NCI-H2029 treated with DMSO at 0.1 percent for 48 hours (cell line): ENCODE measurements around the gene RBFOX2.
"Not testable (repeated sequence)": the region's sequence is repeated elsewhere in the genome, so short reads cannot be mapped to it uniquely, and the experiment has no call there.

Experiments used
- DNase-seq: peaks from one replicate; lab custom pipeline; 2025; lab: John Stamatoyannopoulos, UW

Gene RBFOX2

GRCh38 chr22:36028646-36029405 lies at the start of gene RBFOX2:
Gene RBFOX2 (minus strand): TSS chr22:36028824. CDS start chr22:36028425, 399 bp downstream.
- DNase-seq, result peak; percentile 56

GRCh38 chr22:36077271-36077670 lies 48.6 kb upstream of the RBFOX2 start:
- no peak for DNase-seq

- DNase-seq, result no peak
These were observed 47.1 kb upstream of the RBFOX2 start for GRCh38 chr22:36075724-36076123.

GRCh38 chr22:36075230-36075629 lies 46.6 kb upstream of the RBFOX2 start:
- DNase-seq, result no peak

GRCh38 chr22:36073476-36073875 lies 44.9 kb upstream of the RBFOX2 start:
- DNase-seq, result no peak

GRCh38 chr22:36070645-36071044 lies 42.0 kb upstream of the RBFOX2 start:
- not testable (repeated sequence) for DNase-seq

GRCh38 chr22:36069368-36069767 lies 40.7 kb upstream of the RBFOX2 start:
- DNase-seq, result no peak

GRCh38 chr22:36068776-36069344 lies 40.2 kb upstream of the RBFOX2 start:
- no peak for DNase-seq

- DNase-seq, result no peak
These were observed 38.6 kb upstream of the RBFOX2 start for GRCh38 chr22:36067235-36067558.

GRCh38 chr22:36065775-36066544 lies 37.3 kb upstream of the RBFOX2 start:
- peak; percentile 69 for DNase-seq

GRCh38 chr22:36065462-36065774 lies 36.8 kb upstream of the RBFOX2 start:
- no peak for DNase-seq

GRCh38 chr22:36064358-36064757 lies 35.7 kb upstream of the RBFOX2 start:
- no peak for DNase-seq

- DNase-seq, result no peak
These were observed 28.4 kb upstream of the RBFOX2 start for GRCh38 chr22:36056980-36057379.

- no peak for DNase-seq
These were observed 27.0 kb upstream of the RBFOX2 start for GRCh38 chr22:36055376-36056295.

- not testable (repeated sequence) for DNase-seq
These were observed 25.8 kb upstream of the RBFOX2 start for GRCh38 chr22:36054446-36054845.

GRCh38 chr22:36053242-36054147 lies 24.9 kb upstream of the RBFOX2 start:
- no peak for DNase-seq

GRCh38 chr22:36052505-36052941 lies 23.9 kb upstream of the RBFOX2 start:
- no peak for DNase-seq

GRCh38 chr22:36049678-36049997 lies 21.0 kb upstream of the RBFOX2 start:
- DNase-seq, result no peak

- no peak for DNase-seq
These were observed 20.5 kb upstream of the RBFOX2 start for GRCh38 chr22:36048911-36049677.

- not testable (repeated sequence) for DNase-seq
These were observed 15.9 kb upstream of the RBFOX2 start for GRCh38 chr22:36044517-36044916.
